BJ (cell line): ENCODE results near the gene NECAP2. TPM values are rescaled to one million over a fixed set of nuclear protein-coding genes. Genes with fewer than 3 reads are reported as not detected.
"Not testable (repeated sequence)": the region's sequence is repeated elsewhere in the genome, so short reads cannot be mapped to it uniquely, and the experiment has no call there.

ENCODE experiments used
- CTCF ChIA-PET: fragments of 350-600 bp; formaldehyde crosslinking; extraction: SDS; loops from one replicate; lab custom pipeline; 2021; ENCODE audit warnings: antibody characterized with exemption, inconsistent platforms; lab: Yijun Ruan, JAX
- POLR2A ChIA-PET: fragments of 300-600 bp; sonication (Branson Sonifier 250); formaldehyde crosslinking; extraction: SDS; loops from one replicate; lab custom pipeline; 2021; ENCODE audit warnings: antibody characterized with exemption; lab: Charles Lee
- DNase-seq: peaks from one replicate; pipeline ENCODE4 v3.0.0-alpha.2; 2011; ENCODE audit warnings: low read depth
- H3K27me3 ChIP-seq: 2 replicates; pipeline ENCODE4 v1.6.0; 2011; ENCODE audit warnings: low read length; ENCODE audit not compliant: control insufficient read depth, insufficient read depth
- H3K36me3 ChIP-seq: 2 replicates; pipeline ENCODE4 v1.5.1; 2011; ENCODE audit warnings: low read length; ENCODE audit not compliant: control insufficient read depth, insufficient read depth
- H3K4me3 ChIP-seq: 2 replicates; pipeline ENCODE4 v1.5.1; 2011; ENCODE audit warnings: low read depth, mild to moderate bottlenecking, control low read depth, low read length
- CTCF ChIP-seq: IDR thresholded peaks from 2 replicates; pipeline ENCODE4 v1.5.1; 2011; ENCODE audit warnings: low read depth, mild to moderate bottlenecking, control low read depth, inconsistent platforms, low read length, moderate library complexity; ENCODE audit not compliant: insufficient read depth
- polyA plus RNA-seq: library from polyadenylated mRNA; depleted of rRNA; stranded (reverse); fragments of >200 nt; gene quantifications from 2 replicates; pipeline ENCODE4 v1.2.3, GENCODE V29; 2011

Gene NECAP2
- polyA plus RNA-seq, 1 experiment, result 111 TPM

DNA sequence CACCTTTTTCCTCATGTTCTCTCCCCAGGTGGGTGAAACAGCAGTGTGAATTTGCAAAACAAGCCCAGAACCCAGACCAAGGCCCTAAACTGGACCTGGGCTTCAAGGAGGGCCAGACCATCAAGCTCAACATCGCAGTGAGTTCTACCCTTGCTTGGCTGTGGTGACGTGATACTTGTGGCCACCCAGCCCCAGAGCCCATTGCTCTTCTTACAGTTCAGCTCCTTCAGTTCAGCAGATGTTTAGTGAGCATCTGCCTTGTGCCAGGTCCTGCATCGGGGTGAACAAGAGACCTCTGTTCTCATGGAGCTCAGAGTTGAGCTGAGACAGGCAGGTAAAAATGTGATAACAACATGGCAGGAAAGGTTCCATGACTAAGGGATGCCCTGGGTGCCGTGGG is 8.5 kb downstream of the NECAP2 start:
- no peak overlapping the region for H3K4me3 ChIP-seq
- ChIA-PET POLR2A (no interaction called here), CTCF (interaction anchor here (3.9 kb wide), 1 partner anchor 9 kb away, joined by 28 read pairs; the partner anchor contains the start of gene NECAP2)
- peaks cover 49% of the 10 kb centered on the region for H3K36me3 ChIP-seq
- H3K27me3 ChIP-seq, result no peaks in the 10 kb centered on the region
- no peak for DNase-seq
- no peak for TF ChIP-seq CTCF

DNA sequence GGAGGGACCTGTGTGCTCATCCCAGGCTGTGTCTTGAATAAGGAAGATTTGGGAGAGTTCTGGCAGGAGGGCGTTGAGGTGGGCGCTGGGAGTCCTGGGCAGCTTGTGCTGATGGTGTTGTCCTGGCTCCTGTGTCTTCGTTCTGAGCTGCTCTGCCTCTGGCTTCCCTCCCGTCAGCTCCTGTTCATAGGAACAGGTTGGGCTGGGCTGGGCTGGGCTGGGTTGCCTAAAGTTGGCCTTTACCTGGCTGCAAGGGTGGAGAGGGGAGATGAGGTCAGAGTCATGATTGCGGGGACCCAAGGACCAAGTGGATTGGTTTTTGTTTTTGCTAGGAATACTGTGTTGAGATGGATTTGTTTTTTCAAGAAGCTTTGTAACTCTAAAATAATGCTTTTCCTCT is 9.1 kb downstream of the NECAP2 start:
- H3K4me3 ChIP-seq, result no peak overlapping the region
- DNase-seq, result no peak
- ChIA-PET POLR2A (interaction anchor here (0.7 kb wide), 1 partner anchor 8 kb away, joined by 3 read pairs; no protein-coding TSS in a partner anchor), CTCF (interaction anchor here (0.6 to 3.9 kb wide), 2 partner anchors 9 to 12 kb away, joined by 4 to 28 read pairs; partner anchors contain the start of gene NECAP2)
- no peak for TF ChIP-seq CTCF
- no peaks in the 10 kb centered on the region for H3K27me3 ChIP-seq
- H3K36me3 ChIP-seq, result peaks cover 46% of the 10 kb centered on the region

- Histone ChIP-seq H3K36me3 (peaks cover 44% of the 10 kb centered on the region), H3K27me3 (no peaks in the 10 kb centered on the region), H3K4me3 (no peak overlapping the region)
- ChIA-PET POLR2A (no interaction called here), CTCF (interaction anchor here (3.9 kb wide), 1 partner anchor 10 kb away, joined by 28 read pairs; the partner anchor contains the start of gene NECAP2)
- no peak for TF ChIP-seq CTCF
- no peak for DNase-seq
Measured at GRCh38 chr1:16450863-16451481, 10.4 kb downstream of the NECAP2 start.

- ChIA-PET CTCF (interaction anchor here (0.6 to 3.9 kb wide), 3 partner anchors 9 to 12 kb away, joined by 3 to 28 read pairs (median 4); partner anchors contain the start of gene NECAP2), POLR2A (no interaction called here)
- no peak for DNase-seq
- no peaks in the 10 kb centered on the region for H3K27me3 ChIP-seq
- H3K4me3 ChIP-seq, result no peak overlapping the region
- TF ChIP-seq CTCF, result no peak
- H3K36me3 ChIP-seq, result peaks cover 43% of the 10 kb centered on the region
Measured at GRCh38 chr1:16451841-16452528, 11.5 kb downstream of the NECAP2 start.

GRCh38 chr1:16454909-16455308 is 14.4 kb downstream of the NECAP2 start:
- POLR2A ChIA-PET, H3K4me3 ChIP-seq, H3K27me3 ChIP-seq, DNase-seq: not testable (repeated sequence)
- H3K36me3 ChIP-seq, result peaks cover 37% of the 10 kb centered on the region
- CTCF ChIA-PET, result interaction anchor here (0.8 kb wide), 1 partner anchor 15 kb away, joined by 3 read pairs; no protein-coding TSS in a partner anchor

DNA sequence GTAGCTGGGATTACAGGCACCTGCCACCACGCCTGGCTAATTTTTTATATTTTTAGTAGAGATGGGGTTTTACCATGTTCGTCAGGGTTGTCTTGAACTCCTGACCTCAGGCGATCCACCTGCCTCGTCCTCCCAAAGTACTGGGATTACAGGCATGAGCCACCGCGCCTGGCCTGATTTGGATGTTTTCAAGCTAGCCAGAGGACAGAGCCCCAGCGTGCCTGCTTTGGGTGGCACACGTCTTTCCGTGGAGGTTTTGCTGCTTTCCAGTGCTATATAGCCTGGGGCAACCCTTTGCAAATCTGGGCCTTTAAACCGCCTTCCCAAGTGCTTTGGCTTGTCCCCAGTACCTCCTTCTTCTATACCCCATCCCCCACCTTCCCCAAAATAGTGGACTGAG is 15.6 kb downstream of the NECAP2 start:
- peaks cover 38% of the 10 kb centered on the region for H3K36me3 ChIP-seq
- CTCF ChIA-PET, result not testable (repeated sequence)

More for the DNA sequence above, 15.6 kb downstream of the NECAP2 start:
- H3K27me3 ChIP-seq, POLR2A ChIA-PET, H3K4me3 ChIP-seq, DNase-seq: not testable (repeated sequence)
